DOHH2 (cell line): ENCODE data around the gene ITPR3.

Experiments
- H3F3A ChIP-seq: fragments of 200-600 bp; sonication (generic), shearing (Covaris generic); 2 replicates; pipeline ENCODE4 v1.6.0; 2016; ENCODE audit warnings: antibody characterized with exemption, mild to moderate bottlenecking; ENCODE audit not compliant: control insufficient read depth, insufficient read depth
- H3K27ac ChIP-seq: fragments of 200-600 bp; sonication (generic); 2 replicates; pipeline ENCODE4 v1.5.1; 2014; ENCODE audit warnings: low read depth, mild to moderate bottlenecking, low read length, moderate library complexity
- H3K27me3 ChIP-seq: fragments of 200-600 bp; sonication (generic); 2 replicates; pipeline ENCODE4 v1.6.1; 2014; ENCODE audit warnings: mild to moderate bottlenecking, low read length, mixed read lengths; ENCODE audit not compliant: control insufficient read depth
- H3K36me3 ChIP-seq: fragments of 200-600 bp; sonication (generic); 2 replicates; pipeline ENCODE4 v1.6.1; 2014; ENCODE audit warnings: mild to moderate bottlenecking, low read length, moderate library complexity, mixed read lengths; ENCODE audit not compliant: control insufficient read depth
- H3K4me1 ChIP-seq: fragments of 200-600 bp; sonication (generic); 2 replicates; pipeline ENCODE4 v1.6.1; 2014; ENCODE audit warnings: mild to moderate bottlenecking, low read length, mixed read lengths; ENCODE audit not compliant: control insufficient read depth
- H3K4me2 ChIP-seq: fragments of 200-600 bp; sonication (generic); 2 replicates; pipeline ENCODE4 v1.6.0; 2014; ENCODE audit warnings: mild to moderate bottlenecking, low read length, moderate library complexity
- H3K4me3 ChIP-seq: fragments of 200-600 bp; sonication (generic); 2 replicates; pipeline ENCODE4 v1.5.1; 2014; ENCODE audit warnings: mild to moderate bottlenecking, low read length, mixed read lengths
- H3K79me2 ChIP-seq: fragments of 200-600 bp; sonication (generic); 2 replicates; pipeline ENCODE4 v1.6.1; 2014; ENCODE audit warnings: mild to moderate bottlenecking, low read length, mixed read lengths; ENCODE audit not compliant: control insufficient read depth
- H3K9me2 ChIP-seq: fragments of 200-600 bp; sonication (generic); replicated peaks from 2 replicates; pipeline ENCODE4 v1.6.1; 2014; ENCODE audit warnings: mild to moderate bottlenecking, low read length, mixed read lengths; ENCODE audit not compliant: control insufficient read depth
- H3K9me3 ChIP-seq: fragments of 200-600 bp; sonication (generic); 2 replicates; pipeline ENCODE4 v1.6.1; 2014; ENCODE audit warnings: antibody characterized with exemption, low read length, mixed read lengths; ENCODE audit not compliant: control insufficient read depth, insufficient read depth
- H4K20me1 ChIP-seq: fragments of 200-600 bp; sonication (generic); 2 replicates; pipeline ENCODE4 v1.6.0; 2014; ENCODE audit warnings: low read depth, mild to moderate bottlenecking, antibody characterized with exemption, low read length, moderate library complexity; ENCODE audit not compliant: control insufficient read depth, insufficient read depth
- EZH2phosphoT487 ChIP-seq: fragments of 200-600 bp; sonication (generic); IDR thresholded peaks from 2 replicates; pipeline ENCODE4 v1.6.1; 2017; ENCODE audit warnings: borderline replicate concordance, mild to moderate bottlenecking, antibody characterized with exemption, low read length, moderate library complexity, mixed read lengths
- TF ChIP-seq, protein P1 (sequence below): fragments of 200-600 bp; sonication (generic); IDR thresholded peaks from one replicate; pipeline ENCODE4 v1.5.1; 2014; ENCODE audit warnings: antibody characterized with exemption, mild to moderate bottlenecking, low read depth, low read length; ENCODE audit not compliant: poor library complexity, severe bottlenecking

Gene ITPR3

DNA sequence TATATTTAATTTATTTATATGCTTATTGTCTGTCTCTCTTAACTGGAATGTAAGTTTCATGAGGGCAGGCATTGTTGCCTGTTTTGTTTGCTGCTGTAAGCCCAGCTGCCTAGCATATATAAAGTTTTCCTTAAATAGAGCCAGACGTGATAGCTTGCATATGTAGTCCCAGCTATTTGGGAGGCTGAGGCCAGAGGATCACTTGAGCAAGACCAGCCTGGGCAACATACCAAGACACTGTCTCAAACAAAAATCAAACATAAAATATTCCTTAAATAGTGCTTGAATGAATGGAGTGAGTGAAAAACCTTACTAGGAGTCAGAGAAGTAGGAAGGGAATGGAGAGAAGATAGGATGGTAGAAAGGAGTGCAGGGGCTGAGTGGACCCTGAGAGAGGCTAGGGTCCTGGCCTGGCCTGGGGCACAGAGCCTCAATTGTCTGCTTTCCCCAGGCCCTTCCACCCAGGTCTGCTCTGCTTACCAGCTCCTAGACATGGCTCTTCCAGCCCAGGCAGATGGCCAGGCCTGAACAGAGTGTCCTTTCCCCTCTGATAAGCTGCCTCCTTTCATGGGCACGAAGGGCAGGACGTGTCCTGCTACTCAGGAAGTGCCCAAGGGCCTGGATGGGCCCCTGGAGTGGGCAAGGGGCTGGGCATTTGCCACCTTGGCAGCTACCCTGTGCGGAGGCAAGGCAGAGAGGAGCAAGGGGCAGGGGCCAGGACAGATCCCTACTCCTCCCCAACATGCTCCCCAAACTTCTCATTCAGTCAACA lies 23.4 kb upstream of the ITPR3 start:
- Histone ChIP-seq H3K27me3 (no peaks in the 10 kb centered on the region), H3K4me2 (no peak overlapping the region), H4K20me1 (no peaks in the 10 kb centered on the region), H3K36me3 (no peaks in the 10 kb centered on the region), H3K27ac (no peak overlapping the region), H3F3A (peaks cover 13% of the 10 kb centered on the region), H3K9me2 (no peaks in the 10 kb centered on the region), H3K9me3 (no peaks in the 10 kb centered on the region), H3K4me3 (no peak overlapping the region), H3K79me2 (no peaks in the 10 kb centered on the region), H3K4me1 (peaks cover 51% of the 10 kb centered on the region)
- TF ChIP-seq EZH2phosphoT487, result no peak
- TF ChIP-seq, protein P1, sequence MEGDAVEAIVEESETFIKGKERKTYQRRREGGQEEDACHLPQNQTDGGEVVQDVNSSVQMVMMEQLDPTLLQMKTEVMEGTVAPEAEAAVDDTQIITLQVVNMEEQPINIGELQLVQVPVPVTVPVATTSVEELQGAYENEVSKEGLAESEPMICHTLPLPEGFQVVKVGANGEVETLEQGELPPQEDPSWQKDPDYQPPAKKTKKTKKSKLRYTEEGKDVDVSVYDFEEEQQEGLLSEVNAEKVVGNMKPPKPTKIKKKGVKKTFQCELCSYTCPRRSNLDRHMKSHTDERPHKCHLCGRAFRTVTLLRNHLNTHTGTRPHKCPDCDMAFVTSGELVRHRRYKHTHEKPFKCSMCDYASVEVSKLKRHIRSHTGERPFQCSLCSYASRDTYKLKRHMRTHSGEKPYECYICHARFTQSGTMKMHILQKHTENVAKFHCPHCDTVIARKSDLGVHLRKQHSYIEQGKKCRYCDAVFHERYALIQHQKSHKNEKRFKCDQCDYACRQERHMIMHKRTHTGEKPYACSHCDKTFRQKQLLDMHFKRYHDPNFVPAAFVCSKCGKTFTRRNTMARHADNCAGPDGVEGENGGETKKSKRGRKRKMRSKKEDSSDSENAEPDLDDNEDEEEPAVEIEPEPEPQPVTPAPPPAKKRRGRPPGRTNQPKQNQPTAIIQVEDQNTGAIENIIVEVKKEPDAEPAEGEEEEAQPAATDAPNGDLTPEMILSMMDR, result no peak

DNA sequence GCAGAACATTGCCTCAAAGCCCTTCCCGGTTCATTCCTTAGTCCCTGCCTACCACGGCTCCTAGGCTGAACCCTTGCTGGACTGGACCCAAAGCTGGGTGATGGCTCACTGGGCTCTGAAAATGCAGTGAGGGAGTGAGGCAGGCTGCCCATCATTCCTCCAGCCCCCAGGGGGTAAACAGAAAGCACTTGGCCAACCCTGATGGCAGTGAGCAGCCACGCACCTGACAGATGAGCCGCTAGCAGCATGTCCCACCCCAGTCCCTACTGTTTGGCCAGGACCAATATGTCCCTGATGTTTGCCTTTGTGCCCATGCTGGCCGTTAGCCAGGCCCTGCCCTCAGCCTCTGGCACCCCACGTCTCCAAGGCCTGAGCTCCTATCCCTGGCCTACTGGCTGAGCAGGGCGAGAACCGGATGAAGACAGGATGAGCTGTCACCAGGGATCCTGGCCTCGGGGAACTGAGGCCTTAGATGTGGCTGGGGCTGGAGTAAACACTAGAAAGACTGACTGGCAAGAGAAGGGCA lies 21.6 kb upstream of the ITPR3 start:
- Histone ChIP-seq H3F3A (peaks cover 4% of the 10 kb centered on the region; the same call in 1 of the 2 replicates), H4K20me1 (no peaks in the 10 kb centered on the region), H3K27ac (no peak overlapping the region), H3K9me3 (no peaks in the 10 kb centered on the region), H3K4me2 (no peak overlapping the region), H3K36me3 (no peaks in the 10 kb centered on the region), H3K9me2 (no peaks in the 10 kb centered on the region), H3K4me1 (peaks cover 41% of the 10 kb centered on the region), H3K27me3 (no peaks in the 10 kb centered on the region), H3K4me3 (no peak overlapping the region), H3K79me2 (no peaks in the 10 kb centered on the region)
- TF ChIP-seq, protein P1, result no peak
- TF ChIP-seq EZH2phosphoT487, result no peak

DNA sequence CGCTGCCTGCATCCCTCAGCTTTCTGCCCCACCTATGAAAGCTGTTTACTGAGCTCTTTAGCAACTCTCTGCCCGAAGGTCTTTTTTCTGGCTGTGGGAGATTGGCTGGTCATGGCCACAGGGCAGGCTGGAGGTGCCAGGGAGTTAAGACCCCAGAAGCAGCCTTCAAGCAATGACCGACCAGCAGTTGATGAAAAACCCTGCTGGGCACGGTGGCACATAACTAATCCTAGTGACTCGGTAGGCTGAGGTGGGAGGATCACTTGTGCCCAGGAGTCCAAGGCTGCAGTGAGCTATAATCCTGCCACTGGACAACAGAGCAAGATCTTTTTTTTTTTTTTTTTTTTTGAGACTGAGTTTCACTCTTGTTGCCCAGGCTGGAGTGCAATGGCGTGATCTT lies 20.4 kb upstream of the ITPR3 start:
- H4K20me1 ChIP-seq, result no peaks in the 10 kb centered on the region
- no peaks in the 10 kb centered on the region for H3K36me3 ChIP-seq
- H3K4me1 ChIP-seq, result peaks cover 33% of the 10 kb centered on the region
- H3K4me3 ChIP-seq, result no peak overlapping the region
- H3F3A ChIP-seq, result 0 out of 2 replicates have a peak, but pooled peaks cover 2% of the 10 kb centered on the region
- TF ChIP-seq, protein P1, result no peak
- no peak for TF ChIP-seq EZH2phosphoT487
- no peak overlapping the region for H3K27ac ChIP-seq
- H3K9me3 ChIP-seq, result no peaks in the 10 kb centered on the region
- H3K4me2 ChIP-seq, result no peak overlapping the region
- H3K27me3 ChIP-seq, result no peaks in the 10 kb centered on the region
- no peaks in the 10 kb centered on the region for H3K9me2 ChIP-seq
- no peaks in the 10 kb centered on the region for H3K79me2 ChIP-seq
